HG03442 (cell line): ENCODE results near the gene RAMP3.

Source experiments
- ATAC-seq: cut with Tn5 transposase; IDR thresholded peaks from one replicate; pipeline ENCODE4 v1.9.1; 2021; ENCODE audit warnings: mild to moderate bottlenecking, moderate library complexity; ENCODE audit not compliant: unreplicated experiment

The RAMP3 gene

GRCh38 chr7:45178241-45179225, 20.9 kb downstream of the RAMP3 start:
- ATAC-seq: no peak

- ATAC-seq: no peak
Observed at GRCh38 chr7:45179666-45180065, 22.1 kb downstream of the RAMP3 start.

- ATAC-seq: no peak
Observed at GRCh38 chr7:45180084-45180986, 22.7 kb downstream of the RAMP3 start.

- no peak for ATAC-seq
Observed at GRCh38 chr7:45181286-45181960, 23.8 kb downstream of the RAMP3 start.

GRCh38 chr7:45181991-45182855, 24.6 kb downstream of the RAMP3 start:
- no peak for ATAC-seq

GRCh38 chr7:45182856-45183710, 25.5 kb downstream of the RAMP3 start:
- ATAC-seq: no peak

- no peak for ATAC-seq
Observed at GRCh38 chr7:45183711-45184210, 26.2 kb downstream of the RAMP3 start.

- ATAC-seq: no peak
Observed at GRCh38 chr7:45184326-45185027, 26.9 kb downstream of the RAMP3 start.

- no peak for ATAC-seq
Observed at GRCh38 chr7:45185028-45185863, 27.7 kb downstream of the RAMP3 start.

- no peak for ATAC-seq
Observed at GRCh38 chr7:45185864-45186250, 28.3 kb downstream of the RAMP3 start.

GRCh38 chr7:45186261-45186813, 28.7 kb downstream of the RAMP3 start:
- no peak for ATAC-seq

GRCh38 chr7:45187089-45187945, 29.7 kb downstream of the RAMP3 start:
- no peak for ATAC-seq

- ATAC-seq: no peak
Observed at GRCh38 chr7:45187946-45188411, 30.4 kb downstream of the RAMP3 start.

GRCh38 chr7:45188736-45189135, 31.1 kb downstream of the RAMP3 start:
- no peak for ATAC-seq

- no peak for ATAC-seq
Observed at GRCh38 chr7:45189151-45189970, 31.8 kb downstream of the RAMP3 start.
